Activated naive CD8-positive, alpha-beta T cell treated with anti-CD3 and anti-CD28 coated beads, Interleukin-2, amount 50 U/mL, for 24 hours (primary cell): ENCODE measurements around the gene MYO15B.

Experiments used
- ATAC-seq: fragments of 150-1000 bp; cut with Tn5 transposase; one replicate; pipeline ENCODE4 v1.10.0; 2021
- DNase-seq: peaks from one replicate; pipeline ENCODE4 v3.0.0; 2021
- H3K27ac Mint-ChIP-seq: one replicate; pipeline ENCODE4 v1.8.0; 2021; ENCODE audit warnings: mild to moderate bottlenecking, mixed read lengths
- H3K27me3 Mint-ChIP-seq: one replicate; pipeline ENCODE4 v1.8.0; 2021; ENCODE audit warnings: mixed read lengths
- H3K36me3 Mint-ChIP-seq: one replicate; pipeline ENCODE4 v1.8.0; 2021; ENCODE audit warnings: low read depth, mixed read lengths
- H3K4me1 Mint-ChIP-seq: one replicate; pipeline ENCODE4 v1.8.0; 2021; ENCODE audit warnings: mixed read lengths
- H3K4me3 Mint-ChIP-seq: one replicate; pipeline ENCODE4 v1.8.0; 2021; ENCODE audit warnings: mild to moderate bottlenecking, moderate library complexity, mixed read lengths
- H3K9me3 Mint-ChIP-seq: one replicate; pipeline ENCODE4 v1.8.0; 2021; ENCODE audit warnings: mixed read lengths

The MYO15B gene

DNA sequence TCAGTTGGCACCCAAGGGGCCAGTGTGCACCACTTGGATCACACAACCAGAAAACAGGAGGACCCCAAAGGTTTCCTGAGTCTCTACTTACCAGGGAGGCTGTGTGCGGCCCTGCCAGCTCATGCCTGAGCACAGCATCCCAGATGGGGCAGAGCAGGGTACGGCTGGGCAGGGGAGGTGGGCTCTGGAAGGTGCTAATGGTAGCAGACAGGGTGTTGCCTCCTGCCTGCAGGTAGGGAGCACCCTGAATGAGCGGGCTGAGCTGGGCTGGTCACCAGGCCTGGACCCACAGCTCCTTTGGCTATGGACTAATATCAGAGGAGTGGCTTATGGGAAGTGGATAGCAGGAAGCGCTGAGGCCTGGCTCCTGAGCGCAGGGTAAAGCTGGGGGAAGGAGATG is 64.7 kb downstream of the MYO15B start:
- no peak overlapping the region for H3K27ac Mint-ChIP-seq
- ATAC-seq (no peak), DNase-seq (no peak)
- no peaks in the 10 kb centered on the region for H3K9me3 Mint-ChIP-seq
- H3K4me1 Mint-ChIP-seq: peaks cover 5% of the 10 kb centered on the region
- peaks cover 7% of the 10 kb centered on the region for H3K36me3 Mint-ChIP-seq
- no peaks in the 10 kb centered on the region for H3K27me3 Mint-ChIP-seq
- no peak overlapping the region for H3K4me3 Mint-ChIP-seq

DNA sequence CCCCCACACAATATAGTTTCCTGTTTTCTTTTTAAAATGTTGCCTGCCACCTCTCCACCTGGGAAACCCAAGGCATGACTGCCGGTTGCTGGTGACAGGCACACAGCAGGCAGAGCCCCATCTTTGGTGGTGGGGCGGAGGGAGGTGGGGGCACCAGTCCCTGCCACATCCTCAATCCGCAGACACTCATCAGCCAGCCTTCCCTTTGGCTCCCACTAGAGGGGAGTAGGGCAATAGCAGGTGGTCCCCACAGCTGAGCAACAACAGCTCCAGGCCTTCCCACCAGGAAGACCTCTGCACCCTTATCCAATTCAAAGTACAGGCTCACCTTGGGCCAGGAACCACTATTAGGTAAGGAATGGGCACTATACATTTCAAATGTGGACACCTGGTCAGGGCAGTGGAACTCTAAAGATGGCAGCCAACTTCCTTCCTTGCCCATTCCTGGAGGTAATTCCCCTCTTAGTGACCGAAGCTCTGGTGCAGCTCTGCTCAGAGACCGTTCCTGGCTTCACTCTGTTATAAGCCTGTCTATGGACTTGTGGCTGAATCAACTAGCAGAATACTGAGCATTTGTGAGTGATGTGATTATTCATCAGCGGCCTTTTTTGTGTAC is 65.4 kb downstream of the MYO15B start:
- H3K9me3 Mint-ChIP-seq: no peaks in the 10 kb centered on the region
- H3K27ac Mint-ChIP-seq: no peak overlapping the region
- H3K27me3 Mint-ChIP-seq: no peaks in the 10 kb centered on the region
- ATAC-seq (peak; percentile 71), DNase-seq (peak; percentile 39)
- peaks cover 9% of the 10 kb centered on the region for H3K36me3 Mint-ChIP-seq
- peaks cover 5% of the 10 kb centered on the region for H3K4me1 Mint-ChIP-seq
- no peak overlapping the region for H3K4me3 Mint-ChIP-seq

DNA sequence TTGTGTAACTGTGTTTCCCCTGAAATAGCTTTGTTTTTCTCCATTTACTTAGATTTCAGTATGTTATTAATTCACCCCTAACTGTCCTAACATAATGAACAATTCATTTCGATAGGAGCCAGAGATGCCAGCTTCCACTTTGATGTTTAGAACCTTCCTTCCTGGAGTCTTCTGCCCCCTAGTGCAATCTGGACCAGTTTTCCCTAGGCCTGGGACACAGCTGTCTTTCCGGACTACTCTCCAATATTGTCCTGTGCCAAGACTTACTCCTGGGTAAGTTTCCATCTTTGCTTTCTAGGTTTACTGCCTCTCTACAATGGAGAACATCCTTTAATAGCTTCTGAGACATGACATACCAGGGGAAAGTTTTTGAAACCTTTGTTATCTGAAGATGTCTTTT is 66.6 kb downstream of the MYO15B start:
- no peak overlapping the region for H3K27ac Mint-ChIP-seq
- H3K36me3 Mint-ChIP-seq: peaks cover 7% of the 10 kb centered on the region
- no peak overlapping the region for H3K4me3 Mint-ChIP-seq
- H3K9me3 Mint-ChIP-seq: no peaks in the 10 kb centered on the region
- no peak for ATAC-seq
- H3K4me1 Mint-ChIP-seq: peaks cover 5% of the 10 kb centered on the region
- DNase-seq: no peak
- no peaks in the 10 kb centered on the region for H3K27me3 Mint-ChIP-seq

DNA sequence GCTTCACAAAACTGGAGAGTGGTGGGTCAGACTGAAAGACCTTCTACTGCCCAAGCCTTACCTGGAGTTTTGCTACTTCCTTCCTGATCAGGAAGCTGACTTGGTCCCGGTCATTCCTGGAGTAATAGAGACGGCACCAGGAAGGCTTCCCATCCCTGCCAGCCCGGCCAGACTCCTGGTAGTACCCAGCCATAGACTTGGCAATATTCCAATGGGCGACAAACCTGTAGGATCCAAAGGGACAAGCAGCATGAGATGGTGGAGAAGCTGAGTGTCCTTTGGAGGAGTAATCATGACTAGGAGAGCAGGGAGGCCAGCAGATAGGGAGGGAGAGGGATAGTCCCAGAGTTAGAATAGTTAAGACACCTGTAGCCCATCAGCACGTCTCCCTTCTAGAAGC is 70.6 kb downstream of the MYO15B start:
- peaks cover 3% of the 10 kb centered on the region for H3K4me1 Mint-ChIP-seq
- no peaks in the 10 kb centered on the region for H3K9me3 Mint-ChIP-seq
- ATAC-seq (no peak), DNase-seq (no peak)
- H3K27ac Mint-ChIP-seq: no peak overlapping the region
- no peak overlapping the region for H3K4me3 Mint-ChIP-seq
- H3K36me3 Mint-ChIP-seq: peaks cover 8% of the 10 kb centered on the region
- no peaks in the 10 kb centered on the region for H3K27me3 Mint-ChIP-seq

DNA sequence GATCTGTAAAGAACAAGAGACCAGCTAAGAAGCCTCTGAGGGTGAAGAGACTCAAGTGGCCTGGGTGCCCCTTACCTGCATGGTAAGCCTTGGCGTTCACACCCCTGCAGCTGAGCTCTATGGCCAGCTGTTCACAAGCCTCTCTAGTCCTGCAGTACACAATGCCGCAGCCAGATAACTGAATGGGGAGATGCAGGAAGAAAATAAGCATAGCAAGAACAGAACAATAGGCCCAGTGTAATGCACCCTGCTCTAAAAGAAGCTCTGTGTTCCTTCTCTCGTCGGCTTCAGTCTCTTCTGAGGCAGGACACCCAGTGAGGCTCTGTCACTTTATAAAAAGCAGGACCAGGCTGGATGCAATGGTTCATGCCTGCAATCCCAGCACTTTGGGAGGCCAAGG is 73.9 kb downstream of the MYO15B start:
- no peak overlapping the region for H3K4me3 Mint-ChIP-seq
- no peaks in the 10 kb centered on the region for H3K27me3 Mint-ChIP-seq
- ATAC-seq: no peak
- peaks cover 11% of the 10 kb centered on the region for H3K36me3 Mint-ChIP-seq
- peaks cover 9% of the 10 kb centered on the region for H3K4me1 Mint-ChIP-seq
- H3K27ac Mint-ChIP-seq: no peak overlapping the region
- no peaks in the 10 kb centered on the region for H3K9me3 Mint-ChIP-seq
- DNase-seq: no peak

DNA sequence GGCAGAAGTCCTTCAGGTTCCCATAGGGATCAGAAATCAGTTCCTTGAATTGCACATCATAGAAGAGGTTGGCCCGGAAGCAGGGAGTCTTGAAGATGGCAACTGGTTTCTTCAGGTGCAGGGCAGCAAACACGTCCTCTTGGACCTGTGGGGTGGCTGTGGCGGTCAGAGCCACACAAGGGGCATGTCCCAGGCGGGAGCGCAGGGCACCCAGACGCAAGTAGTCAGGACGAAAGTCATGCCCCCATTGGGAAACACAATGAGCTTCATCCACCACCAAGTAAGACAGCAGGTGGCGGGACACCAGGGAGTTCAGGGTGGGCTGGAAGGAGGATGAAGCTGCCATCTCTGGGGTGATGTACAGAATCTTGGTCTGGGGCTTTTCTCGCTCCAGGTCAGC is 74.9 kb downstream of the MYO15B start:
- Mint-ChIP-seq H3K4me3 (no peak overlapping the region), H3K9me3 (no peaks in the 10 kb centered on the region), H3K36me3 (peaks cover 7% of the 10 kb centered on the region), H3K27me3 (no peaks in the 10 kb centered on the region), H3K4me1 (peaks cover 9% of the 10 kb centered on the region), H3K27ac (no peak overlapping the region)
- DNase-seq (no peak), ATAC-seq (no peak)

DNA sequence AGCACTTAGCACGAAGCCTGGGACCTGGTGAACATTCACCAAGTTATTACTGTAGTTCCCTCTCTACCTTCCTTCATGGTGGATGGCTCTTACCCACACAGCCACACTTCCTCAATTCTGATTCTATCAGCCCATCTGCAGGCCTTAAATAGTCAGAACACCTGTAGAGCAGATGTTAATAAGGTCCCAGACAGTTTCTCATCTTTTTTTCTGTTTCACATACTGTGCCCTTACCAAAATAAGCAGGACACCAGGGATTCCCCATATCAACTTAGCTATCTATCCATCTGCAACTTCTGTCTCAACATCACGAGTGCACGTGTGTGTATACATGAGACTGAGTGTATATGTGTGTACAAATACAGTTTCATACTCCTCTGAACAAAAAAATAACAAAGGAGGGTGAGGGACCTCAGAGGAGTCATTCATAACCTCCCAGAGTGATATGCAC is 76.5 kb downstream of the MYO15B start:
- Mint-ChIP-seq H3K4me3 (no peak overlapping the region), H3K36me3 (peaks cover 15% of the 10 kb centered on the region), H3K27ac (peak overlapping the region; percentile 9), H3K4me1 (peaks cover 9% of the 10 kb centered on the region), H3K9me3 (no peaks in the 10 kb centered on the region), H3K27me3 (no peaks in the 10 kb centered on the region)
- DNase-seq (no peak), ATAC-seq (peak; percentile 21)

DNA sequence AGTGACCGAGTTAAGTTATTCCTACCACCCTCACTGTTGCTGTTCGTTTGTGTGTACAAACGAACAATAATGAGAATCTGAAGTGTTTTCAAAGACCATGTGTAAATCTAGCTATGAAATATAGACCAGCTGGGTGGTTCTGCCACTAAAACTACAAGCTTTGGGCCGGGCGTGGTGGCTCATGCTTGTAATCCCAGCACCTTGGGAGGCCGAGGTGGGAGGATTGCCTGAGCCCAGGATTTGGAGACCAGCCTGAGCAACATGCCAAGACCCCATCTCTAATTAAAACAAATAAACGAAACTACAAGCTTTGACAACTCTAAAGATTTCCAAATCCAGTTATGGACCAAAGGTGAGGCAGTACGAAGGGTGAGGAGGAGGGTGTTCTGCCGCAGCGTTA is 78.4 kb downstream of the MYO15B start:
- Mint-ChIP-seq H3K27ac (peak overlapping the region; percentile 18), H3K9me3 (no peaks in the 10 kb centered on the region), H3K36me3 (peaks cover 26% of the 10 kb centered on the region), H3K4me3 (no peak overlapping the region), H3K4me1 (peaks cover 18% of the 10 kb centered on the region), H3K27me3 (no peaks in the 10 kb centered on the region)
- ATAC-seq (no peak), DNase-seq (no peak)

DNA sequence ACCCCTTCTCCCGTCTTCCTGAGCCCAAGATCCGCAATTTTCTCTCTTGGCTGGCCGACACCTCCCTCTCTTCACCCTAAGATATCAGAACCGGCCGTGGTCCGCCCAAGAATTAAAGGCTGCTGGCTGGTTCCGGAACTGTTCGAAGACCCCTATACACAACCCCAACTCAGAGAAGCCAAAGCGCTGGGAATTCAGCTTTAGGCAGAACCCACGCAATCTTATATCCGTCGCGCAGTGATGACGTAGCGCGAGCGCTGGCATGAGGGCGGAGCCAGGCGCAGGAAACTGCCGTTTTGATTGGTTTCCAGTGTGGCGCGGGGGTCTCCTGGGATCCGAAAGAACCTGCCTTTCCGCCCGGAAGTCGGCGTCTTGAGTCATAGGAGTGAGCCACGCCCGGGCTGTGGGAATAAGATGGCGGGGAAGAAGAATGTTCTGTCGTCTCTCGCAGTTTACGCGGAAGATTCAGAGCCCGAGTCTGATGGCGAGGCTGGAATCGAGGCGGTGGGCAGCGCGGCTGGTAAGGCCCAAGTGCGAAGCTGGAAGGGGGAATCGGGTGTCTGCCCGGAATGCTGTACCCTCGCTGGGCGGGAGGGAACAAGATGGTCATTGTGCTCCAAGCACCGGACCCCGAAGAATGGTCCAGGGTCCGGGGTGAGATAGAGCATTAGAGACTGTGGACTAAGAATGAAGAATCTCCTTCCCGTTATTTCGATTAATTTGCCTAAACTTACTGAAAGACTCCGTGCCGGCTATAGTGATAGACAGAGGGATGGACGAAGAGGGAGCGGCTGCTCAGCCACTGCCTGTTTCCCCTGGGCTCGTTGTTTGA is 79.6 kb downstream of the MYO15B start, which contains the start of the genes RECQL5 and SAP30BP:
RECQL5 (minus strand) TSS at position 196 of the 832 bp plus-strand sequence. CDS start 597 bp downstream, outside the sequence.
SAP30BP (plus strand) TSS at position 380 of the 832 bp plus-strand sequence; CDS start at position 415, 35 bp downstream.
- ATAC-seq (peak; percentile 99), DNase-seq (peak; percentile 98)
- peak within 1 kb of the TSS; percentile 18 for H3K27ac Mint-ChIP-seq
- no peak within 1 kb of the TSS for H3K4me3 Mint-ChIP-seq
- no peaks in the 10 kb centered on the region for H3K9me3 Mint-ChIP-seq
- peaks cover 18% of the 10 kb centered on the region for H3K4me1 Mint-ChIP-seq
- H3K27me3 Mint-ChIP-seq: no peaks in the 10 kb centered on the region
- H3K36me3 Mint-ChIP-seq: peaks cover 30% of the 10 kb centered on the region

DNA sequence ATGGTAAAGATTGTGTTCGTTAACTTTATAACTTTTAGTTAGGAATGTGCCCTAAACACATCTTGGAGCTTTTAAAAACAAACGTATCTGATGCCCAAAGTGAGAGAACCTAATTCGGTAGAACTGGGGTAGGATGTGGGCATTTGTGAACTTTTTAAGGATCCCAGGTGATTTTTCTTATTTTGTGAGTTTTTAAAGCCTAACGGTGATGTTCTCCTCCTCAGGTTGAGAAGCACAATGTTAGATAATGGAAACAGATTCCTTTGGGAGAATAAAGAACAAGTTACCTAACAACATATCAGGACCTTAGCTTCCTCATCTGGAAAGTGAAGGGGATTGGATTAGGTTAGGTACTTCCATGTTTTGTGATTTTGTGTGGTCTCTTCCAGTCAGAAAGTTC is 80.2 kb downstream of the MYO15B start:
- DNase-seq: no peak
- Mint-ChIP-seq H3K4me3 (no peak overlapping the region), H3K27ac (no peak overlapping the region), H3K36me3 (peaks cover 27% of the 10 kb centered on the region), H3K27me3 (no peaks in the 10 kb centered on the region), H3K4me1 (peaks cover 18% of the 10 kb centered on the region), H3K9me3 (no peaks in the 10 kb centered on the region)
- ATAC-seq: no peak

DNA sequence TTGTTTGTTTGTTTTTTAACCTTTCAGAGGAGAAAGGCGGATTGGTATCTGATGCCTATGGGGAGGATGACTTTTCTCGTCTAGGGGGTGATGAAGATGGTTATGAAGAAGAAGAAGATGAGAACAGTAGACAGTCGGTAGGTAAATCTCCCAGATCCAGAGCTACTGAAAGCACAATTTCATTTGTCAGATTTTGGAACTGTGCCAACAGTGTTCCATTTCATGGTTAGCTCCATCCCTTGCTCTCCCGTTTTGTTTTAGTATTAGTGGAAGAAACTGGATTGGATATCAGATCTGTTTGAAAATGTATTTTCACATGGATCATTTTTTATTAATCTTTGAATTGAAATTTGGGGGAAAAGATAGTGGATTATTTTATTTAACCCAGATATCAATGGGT is 80.9 kb downstream of the MYO15B start:
- Mint-ChIP-seq H3K36me3 (peaks cover 31% of the 10 kb centered on the region), H3K4me3 (no peak overlapping the region), H3K9me3 (no peaks in the 10 kb centered on the region)

DNA sequence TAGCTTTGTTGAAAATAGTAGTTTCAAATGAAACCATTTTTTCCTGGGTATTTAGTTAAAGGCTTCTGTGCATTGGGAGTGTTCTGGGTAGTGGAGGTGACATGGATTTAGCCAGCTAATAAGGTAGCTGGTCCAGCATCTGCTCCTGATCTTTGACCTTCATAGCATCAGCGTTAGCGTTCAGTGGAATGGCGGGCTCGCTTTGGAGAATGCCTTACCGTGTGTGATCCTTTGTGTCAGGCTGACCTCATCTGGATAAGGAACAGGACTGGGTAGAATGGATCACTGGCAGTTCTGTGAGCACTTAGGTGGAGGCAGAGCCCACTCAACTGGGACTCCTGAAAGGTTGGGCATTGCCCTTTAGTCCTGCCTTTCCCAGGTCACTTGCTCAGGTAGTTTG is 83.3 kb downstream of the MYO15B start:
- DNase-seq (no peak), ATAC-seq (no peak)
- Mint-ChIP-seq H3K27me3 (no peaks in the 10 kb centered on the region), H3K27ac (no peak overlapping the region), H3K9me3 (no peaks in the 10 kb centered on the region), H3K36me3 (peaks cover 28% of the 10 kb centered on the region), H3K4me3 (no peak overlapping the region), H3K4me1 (peaks cover 15% of the 10 kb centered on the region)

More for the DNA sequence above, 80.9 kb downstream of the MYO15B start:
- no peak for DNase-seq
- peaks cover 18% of the 10 kb centered on the region for H3K4me1 Mint-ChIP-seq
- no peak overlapping the region for H3K27ac Mint-ChIP-seq
- no peak for ATAC-seq
- no peaks in the 10 kb centered on the region for H3K27me3 Mint-ChIP-seq

DNA sequence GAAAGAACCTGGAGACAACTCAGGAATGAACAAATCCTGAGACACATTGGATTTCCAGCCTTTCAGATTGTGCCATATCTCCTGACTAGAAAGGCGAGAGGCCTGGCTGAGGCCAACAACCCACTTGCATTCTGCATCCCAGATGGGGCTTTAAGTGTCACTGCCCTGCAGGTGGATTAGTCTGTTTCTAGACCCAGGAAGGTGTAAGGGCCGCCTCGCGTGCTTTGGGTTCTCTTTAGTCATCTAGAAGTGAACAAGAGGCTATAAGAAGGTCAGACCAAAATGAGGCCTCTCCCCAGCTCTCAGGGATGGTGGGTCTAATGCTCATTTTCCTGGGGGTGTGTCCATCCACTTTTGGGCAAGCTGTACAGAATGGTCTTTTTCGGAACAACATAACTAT is 84.4 kb downstream of the MYO15B start:
- Mint-ChIP-seq H3K9me3 (no peaks in the 10 kb centered on the region), H3K27me3 (no peaks in the 10 kb centered on the region), H3K4me3 (no peak overlapping the region), H3K36me3 (peaks cover 32% of the 10 kb centered on the region), H3K4me1 (peaks cover 12% of the 10 kb centered on the region), H3K27ac (no peak overlapping the region)
- DNase-seq: no peak
- no peak for ATAC-seq

DNA sequence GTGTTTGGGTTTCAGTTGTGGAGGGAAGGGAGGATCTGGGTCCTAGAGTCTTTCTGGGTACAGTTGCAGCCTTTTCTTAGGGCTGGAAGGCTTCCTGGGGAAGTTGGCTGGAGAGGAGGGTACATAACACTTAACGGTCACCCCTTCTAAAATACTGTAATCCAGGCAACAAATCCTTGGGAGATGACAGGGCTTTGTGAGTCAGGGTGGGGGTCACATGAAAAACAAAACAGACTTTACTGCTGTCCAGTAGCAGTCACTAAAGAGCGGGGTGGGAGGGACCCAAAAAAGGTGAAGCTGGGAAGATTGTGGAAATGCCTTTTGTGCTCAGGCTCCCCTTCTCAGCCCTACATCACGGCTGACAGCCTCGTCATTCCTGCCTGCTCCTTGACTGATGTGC is 85.9 kb downstream of the MYO15B start:
- H3K27me3 Mint-ChIP-seq: no peaks in the 10 kb centered on the region
- DNase-seq (no peak), ATAC-seq (no peak)
- no peaks in the 10 kb centered on the region for H3K9me3 Mint-ChIP-seq
- no peak overlapping the region for H3K27ac Mint-ChIP-seq
- no peak overlapping the region for H3K4me3 Mint-ChIP-seq
- peaks cover 33% of the 10 kb centered on the region for H3K36me3 Mint-ChIP-seq
- peaks cover 22% of the 10 kb centered on the region for H3K4me1 Mint-ChIP-seq
